ENCODE measurements around the gene SETD6.
"Not testable (repeated sequence)": the region's sequence is repeated elsewhere in the genome, so short reads cannot be mapped to it uniquely, and the experiment has no call there.

DNA sequence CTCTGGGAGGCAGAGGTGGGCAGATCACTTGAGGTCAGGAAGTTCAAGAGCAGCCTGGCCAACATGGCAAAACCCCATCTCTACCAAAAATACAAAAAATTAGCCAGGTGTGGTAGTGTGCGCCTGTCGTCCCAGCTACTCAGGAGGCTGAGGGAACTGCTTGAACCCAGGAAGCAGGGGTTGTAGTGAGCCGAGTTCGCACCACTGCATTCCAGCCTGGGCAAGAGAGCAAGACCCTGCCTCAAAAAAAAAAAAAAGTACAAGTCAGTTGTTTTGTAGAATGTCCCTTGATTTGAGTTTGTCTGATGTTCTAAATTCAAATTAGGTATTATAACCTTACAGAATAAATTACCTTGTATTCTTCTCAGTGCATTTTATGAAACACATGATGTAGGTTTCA is 50.4 kb downstream of the SETD6 start:
- TF ChIP-seq, protein P1, sequence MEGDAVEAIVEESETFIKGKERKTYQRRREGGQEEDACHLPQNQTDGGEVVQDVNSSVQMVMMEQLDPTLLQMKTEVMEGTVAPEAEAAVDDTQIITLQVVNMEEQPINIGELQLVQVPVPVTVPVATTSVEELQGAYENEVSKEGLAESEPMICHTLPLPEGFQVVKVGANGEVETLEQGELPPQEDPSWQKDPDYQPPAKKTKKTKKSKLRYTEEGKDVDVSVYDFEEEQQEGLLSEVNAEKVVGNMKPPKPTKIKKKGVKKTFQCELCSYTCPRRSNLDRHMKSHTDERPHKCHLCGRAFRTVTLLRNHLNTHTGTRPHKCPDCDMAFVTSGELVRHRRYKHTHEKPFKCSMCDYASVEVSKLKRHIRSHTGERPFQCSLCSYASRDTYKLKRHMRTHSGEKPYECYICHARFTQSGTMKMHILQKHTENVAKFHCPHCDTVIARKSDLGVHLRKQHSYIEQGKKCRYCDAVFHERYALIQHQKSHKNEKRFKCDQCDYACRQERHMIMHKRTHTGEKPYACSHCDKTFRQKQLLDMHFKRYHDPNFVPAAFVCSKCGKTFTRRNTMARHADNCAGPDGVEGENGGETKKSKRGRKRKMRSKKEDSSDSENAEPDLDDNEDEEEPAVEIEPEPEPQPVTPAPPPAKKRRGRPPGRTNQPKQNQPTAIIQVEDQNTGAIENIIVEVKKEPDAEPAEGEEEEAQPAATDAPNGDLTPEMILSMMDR (conservative IDR thresholded peaks at IDR 0.05; ENCODE audit: low read depth in 2 of 2) = not testable (repeated sequence)
- TF ChIP-seq POLR2AphosphoS5 (IDR thresholded peaks at IDR 0.05; ENCODE audit: low read depth); EZH2 (IDR thresholded peaks at IDR 0.05; ENCODE audit: low read depth, unreplicated experiment); EZH2phosphoT487 (IDR thresholded peaks at IDR 0.05; ENCODE audit: unreplicated experiment); JUNB (IDR thresholded peaks at IDR 0.05; ENCODE audit: unreplicated experiment); CREB1 (CRISPR knock-in tag; IDR thresholded peaks at IDR 0.05; ENCODE audit: low read depth); ZNF331 (CRISPR knock-in tag; IDR thresholded peaks at IDR 0.05; ENCODE audit: low read depth); STAT1 (IDR thresholded peaks at IDR 0.05; ENCODE audit: unreplicated experiment): not testable (repeated sequence)
- TF ChIP-seq, protein P2, sequence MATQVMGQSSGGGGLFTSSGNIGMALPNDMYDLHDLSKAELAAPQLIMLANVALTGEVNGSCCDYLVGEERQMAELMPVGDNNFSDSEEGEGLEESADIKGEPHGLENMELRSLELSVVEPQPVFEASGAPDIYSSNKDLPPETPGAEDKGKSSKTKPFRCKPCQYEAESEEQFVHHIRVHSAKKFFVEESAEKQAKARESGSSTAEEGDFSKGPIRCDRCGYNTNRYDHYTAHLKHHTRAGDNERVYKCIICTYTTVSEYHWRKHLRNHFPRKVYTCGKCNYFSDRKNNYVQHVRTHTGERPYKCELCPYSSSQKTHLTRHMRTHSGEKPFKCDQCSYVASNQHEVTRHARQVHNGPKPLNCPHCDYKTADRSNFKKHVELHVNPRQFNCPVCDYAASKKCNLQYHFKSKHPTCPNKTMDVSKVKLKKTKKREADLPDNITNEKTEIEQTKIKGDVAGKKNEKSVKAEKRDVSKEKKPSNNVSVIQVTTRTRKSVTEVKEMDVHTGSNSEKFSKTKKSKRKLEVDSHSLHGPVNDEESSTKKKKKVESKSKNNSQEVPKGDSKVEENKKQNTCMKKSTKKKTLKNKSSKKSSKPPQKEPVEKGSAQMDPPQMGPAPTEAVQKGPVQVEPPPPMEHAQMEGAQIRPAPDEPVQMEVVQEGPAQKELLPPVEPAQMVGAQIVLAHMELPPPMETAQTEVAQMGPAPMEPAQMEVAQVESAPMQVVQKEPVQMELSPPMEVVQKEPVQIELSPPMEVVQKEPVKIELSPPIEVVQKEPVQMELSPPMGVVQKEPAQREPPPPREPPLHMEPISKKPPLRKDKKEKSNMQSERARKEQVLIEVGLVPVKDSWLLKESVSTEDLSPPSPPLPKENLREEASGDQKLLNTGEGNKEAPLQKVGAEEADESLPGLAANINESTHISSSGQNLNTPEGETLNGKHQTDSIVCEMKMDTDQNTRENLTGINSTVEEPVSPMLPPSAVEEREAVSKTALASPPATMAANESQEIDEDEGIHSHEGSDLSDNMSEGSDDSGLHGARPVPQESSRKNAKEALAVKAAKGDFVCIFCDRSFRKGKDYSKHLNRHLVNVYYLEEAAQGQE (IDR thresholded peaks at IDR 0.05; ENCODE audit: unreplicated experiment) = not testable (repeated sequence)
- TF ChIP-seq, protein P3, sequence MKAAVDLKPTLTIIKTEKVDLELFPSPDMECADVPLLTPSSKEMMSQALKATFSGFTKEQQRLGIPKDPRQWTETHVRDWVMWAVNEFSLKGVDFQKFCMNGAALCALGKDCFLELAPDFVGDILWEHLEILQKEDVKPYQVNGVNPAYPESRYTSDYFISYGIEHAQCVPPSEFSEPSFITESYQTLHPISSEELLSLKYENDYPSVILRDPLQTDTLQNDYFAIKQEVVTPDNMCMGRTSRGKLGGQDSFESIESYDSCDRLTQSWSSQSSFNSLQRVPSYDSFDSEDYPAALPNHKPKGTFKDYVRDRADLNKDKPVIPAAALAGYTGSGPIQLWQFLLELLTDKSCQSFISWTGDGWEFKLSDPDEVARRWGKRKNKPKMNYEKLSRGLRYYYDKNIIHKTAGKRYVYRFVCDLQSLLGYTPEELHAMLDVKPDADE (IDR thresholded peaks at IDR 0.05) = not testable (repeated sequence)
- TF ChIP-seq, protein P4, sequence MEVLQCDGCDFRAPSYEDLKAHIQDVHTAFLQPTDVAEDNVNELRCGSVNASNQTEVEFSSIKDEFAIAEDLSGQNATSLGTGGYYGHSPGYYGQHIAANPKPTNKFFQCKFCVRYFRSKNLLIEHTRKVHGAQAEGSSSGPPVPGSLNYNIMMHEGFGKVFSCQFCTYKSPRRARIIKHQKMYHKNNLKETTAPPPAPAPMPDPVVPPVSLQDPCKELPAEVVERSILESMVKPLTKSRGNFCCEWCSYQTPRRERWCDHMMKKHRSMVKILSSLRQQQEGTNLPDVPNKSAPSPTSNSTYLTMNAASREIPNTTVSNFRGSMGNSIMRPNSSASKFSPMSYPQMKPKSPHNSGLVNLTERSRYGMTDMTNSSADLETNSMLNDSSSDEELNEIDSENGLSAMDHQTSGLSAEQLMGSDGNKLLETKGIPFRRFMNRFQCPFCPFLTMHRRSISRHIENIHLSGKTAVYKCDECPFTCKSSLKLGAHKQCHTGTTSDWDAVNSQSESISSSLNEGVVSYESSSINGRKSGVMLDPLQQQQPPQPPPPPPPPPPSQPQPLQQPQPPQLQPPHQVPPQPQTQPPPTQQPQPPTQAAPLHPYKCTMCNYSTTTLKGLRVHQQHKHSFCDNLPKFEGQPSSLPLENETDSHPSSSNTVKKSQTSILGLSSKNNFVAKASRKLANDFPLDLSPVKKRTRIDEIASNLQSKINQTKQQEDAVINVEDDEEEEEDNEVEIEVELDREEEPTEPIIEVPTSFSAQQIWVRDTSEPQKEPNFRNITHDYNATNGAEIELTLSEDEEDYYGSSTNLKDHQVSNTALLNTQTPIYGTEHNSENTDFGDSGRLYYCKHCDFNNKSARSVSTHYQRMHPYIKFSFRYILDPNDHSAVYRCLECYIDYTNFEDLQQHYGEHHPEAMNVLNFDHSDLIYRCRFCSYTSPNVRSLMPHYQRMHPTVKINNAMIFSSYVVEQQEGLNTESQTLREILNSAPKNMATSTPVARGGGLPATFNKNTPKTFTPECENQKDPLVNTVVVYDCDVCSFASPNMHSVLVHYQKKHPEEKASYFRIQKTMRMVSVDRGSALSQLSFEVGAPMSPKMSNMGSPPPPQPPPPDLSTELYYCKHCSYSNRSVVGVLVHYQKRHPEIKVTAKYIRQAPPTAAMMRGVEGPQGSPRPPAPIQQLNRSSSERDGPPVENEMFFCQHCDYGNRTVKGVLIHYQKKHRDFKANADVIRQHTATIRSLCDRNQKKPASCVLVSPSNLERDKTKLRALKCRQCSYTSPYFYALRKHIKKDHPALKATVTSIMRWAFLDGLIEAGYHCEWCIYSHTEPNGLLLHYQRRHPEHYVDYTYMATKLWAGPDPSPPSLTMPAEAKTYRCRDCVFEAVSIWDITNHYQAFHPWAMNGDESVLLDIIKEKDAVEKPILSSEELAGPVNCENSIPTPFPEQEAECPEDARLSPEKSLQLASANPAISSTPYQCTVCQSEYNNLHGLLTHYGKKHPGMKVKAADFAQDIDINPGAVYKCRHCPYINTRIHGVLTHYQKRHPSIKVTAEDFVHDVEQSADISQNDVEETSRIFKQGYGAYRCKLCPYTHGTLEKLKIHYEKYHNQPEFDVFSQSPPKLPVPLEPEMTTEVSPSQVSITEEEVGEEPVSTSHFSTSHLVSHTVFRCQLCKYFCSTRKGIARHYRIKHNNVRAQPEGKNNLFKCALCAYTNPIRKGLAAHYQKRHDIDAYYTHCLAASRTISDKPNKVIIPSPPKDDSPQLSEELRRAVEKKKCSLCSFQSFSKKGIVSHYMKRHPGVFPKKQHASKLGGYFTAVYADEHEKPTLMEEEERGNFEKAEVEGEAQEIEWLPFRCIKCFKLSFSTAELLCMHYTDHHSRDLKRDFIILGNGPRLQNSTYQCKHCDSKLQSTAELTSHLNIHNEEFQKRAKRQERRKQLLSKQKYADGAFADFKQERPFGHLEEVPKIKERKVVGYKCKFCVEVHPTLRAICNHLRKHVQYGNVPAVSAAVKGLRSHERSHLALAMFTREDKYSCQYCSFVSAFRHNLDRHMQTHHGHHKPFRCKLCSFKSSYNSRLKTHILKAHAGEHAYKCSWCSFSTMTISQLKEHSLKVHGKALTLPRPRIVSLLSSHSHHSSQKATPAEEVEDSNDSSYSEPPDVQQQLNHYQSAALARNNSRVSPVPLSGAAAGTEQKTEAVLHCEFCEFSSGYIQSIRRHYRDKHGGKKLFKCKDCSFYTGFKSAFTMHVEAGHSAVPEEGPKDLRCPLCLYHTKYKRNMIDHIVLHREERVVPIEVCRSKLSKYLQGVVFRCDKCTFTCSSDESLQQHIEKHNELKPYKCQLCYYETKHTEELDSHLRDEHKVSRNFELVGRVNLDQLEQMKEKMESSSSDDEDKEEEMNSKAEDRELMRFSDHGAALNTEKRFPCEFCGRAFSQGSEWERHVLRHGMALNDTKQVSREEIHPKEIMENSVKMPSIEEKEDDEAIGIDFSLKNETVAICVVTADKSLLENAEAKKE (CRISPR knock-in tag; IDR thresholded peaks at IDR 0.05) = not testable (repeated sequence)

All from GM23338 (cell line).